Smooth muscle cell (in vitro differentiated cells): ENCODE results near the gene RETN. TPM values are rescaled to one million over a fixed set of nuclear protein-coding genes. Genes with fewer than 3 reads are reported as not detected.
A peak's percentile ranks its signal among the peaks of the same experiment; 100 is the strongest.

ENCODE experiments used
- DNase-seq: peaks from one replicate; lab custom pipeline; 2025; ENCODE audit not compliant: unreplicated experiment; lab: John Stamatoyannopoulos, UW
- H2AFZ ChIP-seq: fragments of 200-600 bp; sonication (generic); 2 replicates; pipeline ENCODE4 v1.6.0; 2016; ENCODE audit warnings: antibody characterized with exemption, low read depth, mild to moderate bottlenecking
- H3F3A ChIP-seq: fragments of 200-600 bp; sonication (generic); 2 replicates; pipeline ENCODE4 v1.6.0; 2017; ENCODE audit warnings: antibody characterized with exemption, low read depth
- H3K27ac ChIP-seq: fragments of 200-600 bp; sonication (generic); 2 replicates; pipeline ENCODE4 v1.5.1; 2016; ENCODE audit warnings: low read depth, mild to moderate bottlenecking
- H3K27me3 ChIP-seq: fragments of 200-600 bp; sonication (generic); 2 replicates; pipeline ENCODE4 v1.6.1; 2016; ENCODE audit warnings: low read depth, mild to moderate bottlenecking
- H3K36me3 ChIP-seq: fragments of 200-600 bp; sonication (generic); 2 replicates; pipeline ENCODE4 v1.5.1; 2016; ENCODE audit warnings: low read depth
- H3K4me1 ChIP-seq: fragments of 200-600 bp; sonication (generic); 2 replicates; pipeline ENCODE4 v1.5.1; 2016; ENCODE audit warnings: low read depth
- H3K4me2 ChIP-seq: fragments of 200-600 bp; sonication (generic); 2 replicates; pipeline ENCODE4 v1.6.0; 2016; ENCODE audit warnings: mild to moderate bottlenecking
- H3K4me3 ChIP-seq: fragments of 200-600 bp; sonication (generic); 2 replicates; pipeline ENCODE4 v1.5.1; 2016; ENCODE audit warnings: mild to moderate bottlenecking
- H3K79me2 ChIP-seq: fragments of 200-600 bp; sonication (generic); 2 replicates; pipeline ENCODE4 v1.6.0; 2016; ENCODE audit warnings: low read depth, mild to moderate bottlenecking
- H3K9ac ChIP-seq: fragments of 200-600 bp; sonication (generic); 2 replicates; pipeline ENCODE4 v1.6.0; 2016; ENCODE audit warnings: low read depth
- H3K9me3 ChIP-seq: fragments of 200-600 bp; sonication (generic); replicated peaks from 2 replicates; pipeline ENCODE4 v1.5.1; 2016; ENCODE audit warnings: low read depth
- H4K20me1 ChIP-seq: fragments of 200-600 bp; sonication (generic); 2 replicates; pipeline ENCODE4 v1.6.0; 2016; ENCODE audit warnings: low read depth
- CTCF ChIP-seq: fragments of 200-600 bp; sonication (generic); IDR thresholded peaks from 2 replicates; pipeline ENCODE4 v1.5.1; 2017; ENCODE audit warnings: borderline replicate concordance, mild to moderate bottlenecking, antibody characterized with exemption; ENCODE audit not compliant: insufficient read depth, poor library complexity, severe bottlenecking
- WGBS: methylation state at CpG from one replicate; pipeline ENCODE4 v1.1.7; 2016; ENCODE audit warnings: low lambda C conversion rate; 5-methylcytosine and 5-hydroxymethylcytosine counted together
- polyA plus RNA-seq: library from polyadenylated mRNA; unstranded; fragments of >200 nt; fragmentation: Nextera tagmentation; extraction: Ambion mirVana; gene quantifications from 2 replicates; pipeline ENCODE4 v1.2.1, GENCODE V29; 2016
- total RNA-seq: library from RNA; depleted of rRNA; stranded (reverse); fragments of >200 nt; gene quantifications from 2 replicates; pipeline ENCODE4 v1.2.3, GENCODE V29; 2014

RETN gene
- total and polyA plus RNA-seq, 2 experiments from 2014 or later: not detected

GRCh38 chr19:7670150-7670783 lies 1.4 kb downstream of the RETN start:
- no peak for TF ChIP-seq CTCF
- Histone ChIP-seq H4K20me1 (no peaks in the 10 kb centered on the region), H3K79me2 (no peaks in the 10 kb centered on the region), H3K36me3 (no peaks in the 10 kb centered on the region), H3K9me3 (no peaks in the 10 kb centered on the region), H3K4me3 (peak overlapping the region; percentile 28), H3K4me2 (peak overlapping the region; percentile 76), H3K9ac (no peak overlapping the region), H3K4me1 (no peaks in the 10 kb centered on the region), H3K27me3 (peaks cover 45% of the 10 kb centered on the region), H3F3A (no peaks in the 10 kb centered on the region), H3K27ac (no peak overlapping the region), H2AFZ (no peak overlapping the region)
- WGBS: 10% methylated on average over 39 of the region's 43 CpGs
- DNase-seq: no peak

GRCh38 chr19:7670790-7671189 lies 1.9 kb downstream of the RETN start:
- TF ChIP-seq CTCF: no peak
- whole genome bisulfite sequencing: 41% methylated on average over 9 of the region's 9 CpGs
- H3K9me3 ChIP-seq: no peaks in the 10 kb centered on the region
- peaks cover 45% of the 10 kb centered on the region for H3K27me3 ChIP-seq
- no peak for DNase-seq
- no peak overlapping the region for H3K27ac ChIP-seq
- H3K4me1 ChIP-seq: no peaks in the 10 kb centered on the region
- no peak overlapping the region for H2AFZ ChIP-seq
- no peaks in the 10 kb centered on the region for H3K79me2 ChIP-seq
- no peaks in the 10 kb centered on the region for H3K36me3 ChIP-seq
- H3F3A ChIP-seq: no peaks in the 10 kb centered on the region
- H3K4me2 ChIP-seq: no peak overlapping the region
- H3K4me3 ChIP-seq: no peak overlapping the region
- H4K20me1 ChIP-seq: no peaks in the 10 kb centered on the region
- H3K9ac ChIP-seq: no peak overlapping the region

GRCh38 chr19:7672522-7672921 lies 3.7 kb downstream of the RETN start:
- 55% methylated on average over 9 of the region's 9 CpGs for WGBS
- Histone ChIP-seq H3K4me2 (no peak overlapping the region), H3K79me2 (no peaks in the 10 kb centered on the region), H3F3A (no peaks in the 10 kb centered on the region), H2AFZ (no peak overlapping the region), H3K9ac (no peak overlapping the region), H3K27ac (no peak overlapping the region), H3K27me3 (peaks cover 55% of the 10 kb centered on the region), H3K4me3 (no peak overlapping the region), H3K9me3 (no peaks in the 10 kb centered on the region), H4K20me1 (no peaks in the 10 kb centered on the region), H3K36me3 (no peaks in the 10 kb centered on the region), H3K4me1 (no peaks in the 10 kb centered on the region)
- no peak for TF ChIP-seq CTCF
- DNase-seq: no peak
